ENCODE measurements around the gene ARHGAP22.

ARHGAP22 gene

DNA sequence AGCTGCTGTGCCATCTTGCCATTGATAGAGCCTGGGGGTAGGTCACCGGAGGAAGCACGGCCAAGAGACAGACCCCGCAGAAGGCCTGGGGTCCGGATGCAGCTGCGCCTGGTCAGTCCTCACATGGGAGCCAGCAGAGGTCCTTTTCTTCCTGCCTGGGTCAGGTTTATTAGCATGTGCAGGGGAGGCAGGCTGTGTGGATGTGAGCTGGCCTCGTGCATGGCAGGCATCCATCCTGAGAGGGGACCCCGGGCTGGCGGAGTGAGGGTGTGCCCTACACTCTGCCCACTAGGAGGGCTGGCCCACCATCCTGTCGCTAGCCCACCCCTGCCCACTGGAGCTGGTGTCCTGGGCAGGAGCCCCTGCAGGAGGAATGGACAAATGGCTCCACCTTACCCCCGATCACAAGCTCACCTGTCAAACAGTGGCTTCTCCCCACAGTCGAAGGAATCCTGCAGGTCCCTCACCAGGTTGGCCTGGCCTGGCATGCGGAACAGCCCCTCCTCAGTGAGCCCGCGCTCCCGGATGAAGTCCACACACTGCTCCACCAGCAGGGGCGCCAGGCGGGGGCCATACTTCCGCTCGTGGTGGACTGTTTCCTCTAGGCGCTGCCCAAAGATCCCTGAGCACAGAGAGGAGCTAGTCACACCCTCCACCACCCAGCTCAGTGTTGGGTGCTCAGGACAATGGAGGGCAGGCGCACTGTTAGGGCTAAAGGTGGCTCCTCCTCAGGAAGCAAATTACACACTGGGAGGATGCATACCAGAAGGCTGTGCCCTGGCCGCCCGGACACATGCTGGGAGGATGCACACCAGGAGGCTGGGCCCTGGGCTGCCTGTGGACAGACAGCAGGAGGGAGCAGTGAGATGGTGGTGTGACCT is 145.4 kb downstream of the ARHGAP22 start:
- no peak for DNase-seq

DNA sequence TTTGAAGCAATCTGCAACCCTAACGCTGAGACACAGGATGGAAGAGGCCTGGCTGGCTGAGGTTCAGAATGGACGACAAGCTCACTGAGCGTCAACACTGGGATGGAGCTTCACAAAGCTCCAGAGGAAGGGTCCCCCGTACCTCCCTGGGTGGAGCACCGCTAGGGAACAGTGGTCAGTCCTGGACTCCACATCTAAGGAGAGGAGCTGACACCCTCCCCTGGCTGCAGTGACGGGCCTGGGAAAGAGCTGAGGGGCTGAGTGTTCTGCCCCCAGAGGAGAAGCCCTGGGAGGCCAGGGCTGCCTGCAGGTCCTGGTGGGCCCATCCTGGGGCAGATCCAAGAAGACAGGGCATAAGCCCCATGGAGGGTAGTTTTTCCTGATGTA is 146.2 kb downstream of the ARHGAP22 start:
- no peak for DNase-seq

DNA sequence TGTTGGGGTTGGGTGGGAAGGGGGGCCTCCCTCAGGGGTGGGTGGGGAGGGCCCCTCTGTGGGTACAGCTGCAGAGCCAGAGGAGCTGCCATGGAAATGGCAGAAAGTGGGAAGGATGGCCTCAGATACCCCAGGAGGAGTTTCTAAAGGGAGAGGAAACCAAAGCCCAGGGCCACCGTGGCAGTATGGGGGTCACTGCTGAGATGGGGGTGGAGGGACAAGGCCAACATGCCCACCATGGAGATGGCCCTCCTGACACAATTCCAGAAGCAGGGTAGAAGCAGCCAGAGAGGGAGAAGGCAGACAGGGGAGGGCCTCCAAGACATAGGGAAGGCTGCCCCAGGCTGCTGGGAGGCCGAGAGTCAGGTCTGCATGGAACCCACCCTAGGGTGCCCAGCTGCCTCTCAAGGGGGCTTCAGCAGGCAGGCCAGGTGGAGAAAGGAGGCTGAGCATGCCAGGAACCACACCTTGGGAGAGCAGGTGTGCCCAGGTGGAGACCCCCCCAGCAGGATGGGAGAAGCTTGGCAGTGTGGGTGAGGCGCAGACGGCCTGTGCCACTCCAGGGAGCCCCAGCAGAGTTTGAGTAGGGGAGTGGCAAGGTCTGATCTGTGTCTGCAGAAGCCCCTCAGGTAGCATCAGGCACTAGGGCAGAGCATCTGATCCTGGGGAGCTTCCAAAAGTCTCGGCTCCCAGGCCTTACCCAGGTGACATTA is 146.8 kb downstream of the ARHGAP22 start:
- DNase-seq, result no peak

DNA sequence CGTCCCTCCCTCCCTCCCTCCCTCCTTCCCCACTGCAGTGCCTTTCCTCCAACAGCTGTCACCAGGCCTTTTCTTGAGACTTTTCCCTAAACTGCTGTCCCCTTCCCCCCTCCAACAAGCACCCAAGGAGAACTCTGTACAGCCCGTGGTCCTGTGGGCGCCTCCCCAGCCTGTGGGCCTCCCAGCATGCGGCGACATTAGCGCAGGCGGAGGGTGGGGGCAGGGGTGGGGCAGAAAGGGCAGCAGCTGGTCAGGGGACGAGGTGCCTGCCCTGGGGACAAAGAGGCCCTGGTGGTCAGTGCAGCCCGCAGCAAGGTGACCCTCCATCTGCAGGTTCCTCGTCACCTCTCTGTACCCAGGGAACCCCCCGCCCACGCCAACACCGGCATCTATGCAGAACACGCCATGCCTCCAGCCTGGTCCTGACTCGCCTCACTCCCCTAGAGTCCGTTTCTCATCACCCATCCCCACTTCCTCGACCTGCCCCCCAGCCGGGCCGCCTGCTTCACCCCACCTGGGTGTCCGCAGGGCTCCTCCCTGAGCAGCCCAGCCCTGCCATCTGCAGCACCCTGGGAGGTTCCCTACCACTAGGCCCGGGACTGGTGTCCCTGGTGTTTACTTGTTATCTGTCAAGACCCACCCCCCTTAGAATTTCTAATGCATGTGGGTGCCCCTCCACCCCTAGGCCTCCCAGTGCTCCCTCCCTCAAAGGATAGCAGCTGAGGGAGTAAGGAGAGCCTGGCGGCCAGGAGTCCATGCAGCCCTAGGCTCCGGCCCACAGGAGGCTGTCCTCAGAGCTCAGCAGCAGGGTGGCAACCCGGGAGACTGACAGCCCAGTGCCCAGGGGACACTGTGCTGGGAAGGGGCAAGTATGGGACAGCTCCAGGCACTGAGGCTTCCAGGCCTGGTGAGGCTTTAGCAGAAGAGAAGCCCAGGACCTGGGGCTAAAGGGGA is 147.8 kb downstream of the ARHGAP22 start:
- no peak for DNase-seq

DNA sequence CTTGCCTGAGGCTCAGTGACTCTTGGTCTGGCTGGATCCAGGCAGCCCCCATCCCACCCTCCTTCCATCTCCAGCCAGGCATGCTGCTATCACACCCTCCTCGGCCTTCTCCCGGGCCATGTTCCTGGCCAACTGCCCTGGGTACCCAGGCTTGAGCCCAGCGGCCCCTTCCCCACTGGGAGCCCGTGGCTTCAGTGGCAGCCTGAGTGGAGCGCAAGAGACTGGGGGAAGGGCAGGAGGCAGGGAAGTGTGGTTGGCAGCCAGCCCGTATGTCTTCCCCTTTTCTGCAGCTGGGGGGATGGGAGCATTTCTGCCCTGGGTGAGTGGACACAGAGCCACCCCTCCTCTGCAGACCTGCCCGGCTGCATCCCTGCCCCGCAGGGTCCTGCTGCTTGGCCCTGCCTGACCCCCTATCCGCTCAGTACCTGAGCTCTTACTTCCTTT is 148.5 kb downstream of the ARHGAP22 start:
- DNase-seq, result no peak

DNA sequence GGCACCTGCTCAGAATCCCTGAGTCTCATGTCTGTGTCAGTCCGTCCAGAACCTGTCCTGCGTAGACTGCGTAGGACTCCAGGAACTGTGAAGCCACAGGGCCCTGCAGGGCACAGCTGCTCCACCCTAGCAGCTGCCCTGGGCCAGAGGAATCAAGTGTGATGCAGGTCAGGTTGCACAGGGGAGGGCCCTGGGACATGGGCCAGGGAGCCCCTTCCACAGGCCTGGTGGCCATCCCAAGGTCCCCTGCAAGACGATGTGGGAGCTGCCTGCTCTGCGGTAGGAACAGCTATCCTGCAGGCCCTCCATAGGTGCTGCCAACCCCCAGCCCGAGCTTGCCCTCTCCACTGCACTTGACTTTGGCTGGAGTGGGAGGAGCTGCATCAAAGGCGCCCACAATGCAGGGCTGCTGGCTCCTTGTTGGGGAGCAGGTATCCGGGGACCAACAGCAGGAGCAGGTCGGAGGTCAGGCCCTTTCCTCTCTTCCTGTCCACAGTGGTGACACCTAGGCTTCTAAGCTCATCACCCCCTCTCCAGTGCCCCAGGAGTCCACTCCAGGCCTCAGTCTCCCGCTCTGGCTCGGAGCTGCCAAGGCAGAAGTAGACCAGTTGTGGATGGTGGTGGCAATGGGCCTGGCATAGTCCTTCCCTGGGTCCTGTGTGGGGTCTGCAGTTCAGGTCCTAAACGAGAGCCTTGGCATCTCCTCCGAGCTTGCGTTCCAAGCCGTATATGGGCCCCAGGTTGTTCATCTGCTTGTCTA is 149.3 kb downstream of the ARHGAP22 start:
- DNase-seq, result no peak

DNA sequence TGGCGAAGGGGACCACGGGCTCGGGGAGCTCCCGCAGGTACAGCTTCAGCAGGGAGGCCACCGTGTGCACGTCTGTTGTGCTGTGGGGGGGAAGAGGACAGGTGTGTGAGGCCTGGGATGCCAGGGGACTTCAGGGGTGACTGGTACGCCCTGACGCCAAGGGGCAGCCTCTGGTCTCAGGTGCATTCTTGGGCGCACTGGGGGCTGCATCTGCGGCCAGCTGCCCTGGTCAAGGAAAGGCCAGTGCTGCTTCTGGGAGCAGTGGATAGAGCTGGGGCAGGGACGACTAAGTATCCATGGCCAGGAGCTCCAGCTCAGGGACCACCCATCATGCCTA is 149.8 kb downstream of the ARHGAP22 start:
- DNase-seq, result no peak

DNA sequence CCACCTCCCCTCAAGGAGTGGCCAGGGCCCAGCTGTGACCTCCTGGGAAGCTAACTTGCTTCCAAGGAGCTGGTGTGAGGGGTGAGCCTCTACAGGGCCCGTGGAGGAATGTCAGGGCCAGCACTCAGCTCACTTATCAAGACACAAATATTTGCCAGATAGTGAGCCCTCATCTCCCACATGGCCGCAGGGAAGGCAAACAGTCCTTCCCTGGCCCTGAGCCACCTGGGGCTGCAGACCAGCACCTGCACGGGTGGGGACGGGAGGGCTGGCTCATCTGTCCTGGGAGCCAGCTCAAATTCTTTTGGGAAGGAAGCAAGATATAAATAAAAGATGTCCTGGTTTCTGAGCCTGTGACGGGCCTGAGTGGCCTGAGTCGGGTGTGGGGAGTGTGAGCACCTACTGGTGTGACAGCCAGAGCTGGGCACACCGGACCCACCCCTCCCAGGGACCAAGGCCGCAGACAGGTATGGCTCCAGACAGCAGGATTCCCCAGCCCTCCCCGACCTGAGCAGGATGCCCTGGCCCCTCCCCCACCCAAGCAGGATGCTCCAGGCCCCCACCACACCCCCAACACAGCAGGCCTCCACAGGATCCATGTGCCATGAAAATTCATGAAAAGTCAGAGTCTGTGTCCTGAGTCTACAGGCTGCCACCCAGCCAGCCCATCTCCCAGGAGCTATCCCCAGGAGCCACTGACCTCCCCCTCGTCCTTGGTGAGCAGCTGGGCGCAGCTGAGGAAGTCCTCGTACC is 150.4 kb downstream of the ARHGAP22 start:
- DNase-seq, result no peak

DNA sequence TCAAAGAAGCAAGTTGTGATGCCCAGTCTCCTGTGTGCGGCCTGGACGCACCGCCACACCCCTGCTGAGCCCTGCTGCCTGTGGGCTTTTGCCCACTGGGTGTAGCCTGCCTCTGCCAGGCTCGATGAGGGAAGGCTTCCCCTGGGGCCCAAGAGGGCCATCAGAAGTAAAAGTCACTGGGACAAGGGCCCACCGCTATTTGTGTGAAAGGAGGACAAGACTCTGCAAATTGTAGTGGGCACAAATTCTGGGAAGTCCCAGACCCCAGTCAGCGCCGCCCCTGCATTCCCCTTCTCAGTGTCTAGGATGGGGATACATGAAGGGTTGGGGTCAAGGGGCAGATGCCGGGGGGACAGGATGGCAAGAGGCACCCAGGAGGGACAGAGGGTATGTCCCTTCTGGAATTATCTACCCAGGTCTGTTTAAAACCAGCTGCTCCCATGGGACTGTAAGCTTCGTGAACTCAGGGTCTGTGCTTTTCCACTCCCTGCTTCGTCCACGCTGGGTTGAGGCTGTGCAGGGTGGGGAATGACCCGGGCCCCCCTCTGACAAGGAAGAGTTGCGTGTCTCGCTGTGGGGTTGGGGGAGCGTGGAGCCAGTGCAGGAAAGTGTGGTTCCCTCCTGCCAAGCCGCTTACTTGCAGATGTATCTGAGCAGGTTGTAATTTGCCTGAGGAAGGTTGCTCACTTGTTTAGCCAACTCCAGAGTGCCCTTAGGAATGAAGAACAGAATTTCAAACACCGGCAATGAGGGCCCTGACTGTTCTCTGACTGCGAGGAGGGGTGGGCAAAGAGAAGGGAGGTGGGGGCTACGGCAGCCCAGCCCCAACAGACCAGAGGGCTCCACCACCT is 151.2 kb downstream of the ARHGAP22 start:
- no peak for DNase-seq

DNA sequence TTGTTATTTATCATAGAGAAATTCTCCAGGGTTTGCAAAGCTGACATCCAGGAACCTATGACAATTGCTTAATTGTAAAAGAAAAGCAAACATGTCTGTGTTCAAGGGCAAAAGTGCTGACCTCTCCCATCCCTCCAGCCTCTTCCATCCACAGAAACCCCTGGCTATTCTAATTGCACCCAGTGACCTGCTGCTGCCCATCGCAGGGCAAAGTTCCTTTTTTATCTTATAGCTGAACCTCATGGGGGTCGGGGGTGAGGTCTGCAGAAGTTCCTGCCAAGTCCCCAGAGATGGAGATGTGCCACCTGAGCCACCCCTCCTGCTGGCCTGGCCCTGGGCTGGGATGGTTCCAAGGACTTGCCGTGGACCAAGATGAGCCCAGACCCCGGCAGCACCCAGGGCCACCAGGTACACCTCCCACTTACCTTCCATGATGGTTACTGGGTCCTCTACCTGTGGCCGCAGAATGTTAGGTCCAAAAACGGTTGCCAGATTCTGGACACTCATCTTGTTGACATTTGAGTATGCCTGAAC is 151.9 kb downstream of the ARHGAP22 start:
- no peak for DNase-seq

DNA sequence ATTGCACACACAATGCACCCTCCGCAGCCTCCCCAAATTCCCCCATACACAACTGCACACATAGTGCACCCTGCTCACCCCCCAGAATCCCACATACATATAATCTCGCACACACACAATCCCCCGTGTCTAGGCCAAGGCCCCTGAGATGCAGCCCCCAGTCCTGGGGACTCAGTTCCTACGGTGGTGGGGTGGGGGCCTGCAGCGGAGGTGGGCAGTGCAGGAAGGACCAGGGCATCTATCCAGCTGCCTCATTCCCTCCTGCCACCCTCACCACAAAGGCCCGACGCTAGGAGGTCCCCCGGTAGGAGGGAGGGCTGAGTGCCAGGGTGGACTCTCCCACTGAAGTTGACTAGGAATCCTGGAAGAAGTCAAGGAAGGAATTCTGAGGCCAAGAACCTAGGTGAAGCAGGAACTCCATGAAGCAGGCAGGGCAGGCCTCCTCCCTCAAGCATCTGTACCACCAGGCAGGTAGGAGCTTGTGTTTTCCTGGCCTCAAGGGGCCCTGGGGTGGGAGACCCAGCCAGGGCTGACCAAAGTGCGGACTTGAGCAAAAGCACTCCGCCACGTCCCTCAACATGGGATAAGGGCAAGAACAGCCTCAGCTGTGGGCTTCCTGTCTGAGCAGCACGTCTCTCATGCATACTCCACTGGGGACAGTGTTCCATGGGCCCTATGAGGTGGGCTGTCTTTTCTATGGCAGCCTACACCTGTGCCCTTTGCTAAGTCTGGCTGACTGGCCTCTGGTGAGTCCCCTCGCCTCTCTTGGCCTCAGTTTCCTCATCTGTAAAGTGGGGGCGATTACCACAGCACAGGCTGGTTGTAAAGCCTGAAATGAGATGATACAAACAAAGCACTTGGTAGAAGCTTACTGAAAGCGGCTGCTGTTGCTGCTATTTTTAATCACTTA is 152.6 kb downstream of the ARHGAP22 start:
- no peak for DNase-seq

DNA sequence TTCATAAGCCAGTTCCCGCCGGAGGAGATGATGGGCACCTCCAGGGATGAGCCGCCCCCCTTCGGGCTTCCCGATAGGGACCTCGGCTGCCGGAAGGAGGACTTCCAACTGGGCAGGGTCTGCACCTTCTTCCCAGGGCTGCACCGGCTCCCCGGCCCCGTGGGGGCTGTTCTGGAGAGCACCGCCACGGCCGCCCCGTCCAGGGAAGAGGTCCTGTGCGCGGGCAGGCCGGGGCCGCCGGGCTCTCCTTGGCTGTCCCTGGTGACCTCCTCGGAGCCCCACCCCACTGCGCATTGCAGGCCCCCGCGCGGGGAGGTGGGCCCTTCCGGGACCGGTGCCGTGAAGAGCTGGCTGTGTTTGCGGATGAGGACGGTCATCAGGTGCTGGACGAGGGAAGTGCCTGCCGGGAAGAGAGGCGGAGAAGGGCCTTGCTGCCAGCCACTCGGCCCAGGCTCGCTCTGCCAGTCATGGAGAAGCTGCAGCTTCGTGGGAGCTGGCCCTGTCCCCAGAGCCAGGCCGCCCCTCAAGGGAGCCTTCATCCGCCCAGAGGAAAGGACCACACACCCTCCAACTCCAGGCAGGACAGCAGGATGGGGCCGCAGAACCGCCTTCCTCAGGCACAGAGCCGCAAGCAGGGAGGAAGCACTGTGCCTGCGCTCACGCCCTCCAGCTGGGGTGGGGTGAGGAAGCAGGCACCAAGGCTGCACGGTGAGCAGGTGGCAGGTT is 154.0 kb downstream of the ARHGAP22 start:
- DNase-seq, result no peak

DNA sequence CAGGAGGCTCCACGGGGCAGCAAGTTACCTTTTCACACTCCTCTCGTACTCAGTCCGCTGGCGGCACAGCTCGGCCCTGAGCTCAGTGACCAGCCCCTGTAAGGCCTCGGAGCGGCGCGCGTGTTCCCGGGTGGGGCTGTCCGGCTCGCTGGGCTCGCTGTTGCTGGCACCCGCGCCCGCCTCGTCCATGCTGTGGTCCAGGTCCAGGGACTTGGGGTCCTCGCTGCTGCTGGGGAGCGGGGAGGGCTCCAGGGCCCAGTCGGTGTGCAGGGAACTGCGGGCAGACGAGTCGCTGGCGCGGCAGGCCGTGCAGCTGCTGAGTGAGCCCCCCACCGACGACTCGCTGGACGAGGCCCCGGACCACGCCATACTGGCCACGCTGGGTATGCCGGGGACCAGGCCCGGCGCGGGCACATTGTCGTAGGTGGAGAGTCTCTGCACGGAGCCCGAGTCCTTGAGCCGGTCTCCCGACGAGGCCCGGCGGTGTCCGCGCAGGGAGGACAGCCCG is 154.6 kb downstream of the ARHGAP22 start:
- no peak for DNase-seq

DNA sequence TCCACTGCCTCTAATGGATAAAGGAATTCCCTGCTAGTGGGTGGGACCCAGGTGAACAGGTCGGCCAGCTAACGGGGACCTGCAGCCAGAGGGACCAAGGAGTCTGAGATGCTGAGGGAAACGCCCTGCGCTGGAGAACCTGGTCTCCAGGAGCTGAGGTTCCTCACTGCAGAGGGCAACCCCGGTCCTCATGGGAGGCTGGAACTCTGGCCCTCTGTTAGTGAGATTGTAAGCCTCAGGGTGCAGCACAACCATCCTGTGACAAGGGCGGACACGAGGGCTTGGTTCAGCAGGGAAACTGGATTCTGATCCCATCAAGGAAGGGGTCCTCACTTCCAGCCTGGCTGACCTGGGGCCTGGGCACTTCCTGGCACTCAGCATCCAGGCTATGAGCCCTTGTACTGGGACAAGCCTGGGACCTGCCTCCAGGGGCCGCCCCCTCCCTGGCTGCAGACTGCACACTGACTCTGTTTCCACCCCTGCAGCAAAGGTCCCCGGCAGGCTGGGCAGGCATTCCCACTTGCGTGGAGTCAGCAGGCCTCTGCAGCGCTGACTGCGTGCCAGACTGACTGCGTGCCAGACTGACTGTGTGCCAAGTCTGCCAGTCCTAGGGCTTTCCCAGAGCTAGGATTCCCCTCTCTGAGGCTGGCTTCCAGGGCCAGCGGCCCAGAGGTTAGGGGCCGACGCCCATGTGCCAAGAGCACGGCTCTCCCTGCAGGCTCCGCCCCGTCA is 155.2 kb downstream of the ARHGAP22 start:
- DNase-seq, result no peak

DNA sequence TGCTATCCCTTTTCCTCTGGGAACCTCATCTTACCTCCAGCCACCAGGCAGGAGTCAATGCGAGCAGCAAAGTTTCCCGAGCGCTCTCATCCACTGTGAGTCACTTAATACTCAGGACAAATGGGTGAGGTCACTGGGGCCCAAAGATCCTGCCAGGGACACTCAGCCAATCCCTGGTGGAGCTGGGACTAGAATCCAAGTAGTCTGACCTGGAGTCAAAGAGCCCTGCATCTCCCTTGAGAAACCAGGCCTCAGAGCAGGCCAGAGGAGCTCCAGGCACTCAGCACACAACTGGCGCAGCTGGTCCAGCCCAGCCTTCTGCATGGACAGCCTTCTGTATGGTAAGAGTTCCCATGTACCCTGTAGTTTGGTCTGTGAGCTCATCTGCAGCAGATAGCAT is 156.1 kb downstream of the ARHGAP22 start:
- no peak for DNase-seq

DNA sequence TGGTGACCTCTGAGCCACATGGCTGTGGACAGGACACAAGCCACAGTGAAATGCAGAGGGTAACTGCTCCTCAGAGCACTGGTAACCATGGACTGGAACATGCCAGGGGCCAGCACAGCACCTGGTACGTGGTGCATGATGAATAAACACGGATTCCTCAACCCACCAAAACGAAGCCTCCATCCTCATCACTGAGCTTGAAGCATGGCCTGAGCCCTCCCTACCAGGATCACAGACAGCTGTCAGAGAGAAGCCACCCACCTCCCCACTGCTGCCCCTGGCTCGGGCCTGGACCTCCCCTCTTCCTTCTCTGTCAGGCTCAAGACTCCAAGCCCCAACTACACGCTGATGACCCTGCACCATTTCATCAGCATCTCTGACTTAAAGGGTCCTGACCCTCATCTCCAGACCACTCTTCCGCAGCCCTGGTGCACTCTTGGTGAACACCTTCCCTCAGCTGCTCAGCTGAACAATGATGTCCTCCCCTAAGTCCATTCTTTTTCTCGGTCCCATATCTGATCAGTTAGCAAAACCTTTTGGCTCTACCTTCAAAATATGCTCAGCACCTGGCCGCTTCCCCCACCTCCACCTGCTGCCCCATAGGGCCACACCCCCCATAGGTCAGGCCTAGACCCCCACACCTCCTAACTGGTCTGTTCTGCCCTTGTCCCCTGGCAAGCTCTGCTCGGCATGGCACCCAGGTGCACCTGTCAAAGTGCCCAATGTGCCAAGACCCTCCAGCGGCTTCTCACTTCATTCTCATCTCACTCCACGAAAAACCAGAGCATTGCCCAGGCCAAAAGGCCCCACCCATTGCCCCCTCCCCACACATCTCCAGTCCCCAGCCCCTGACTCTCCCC is 157.3 kb downstream of the ARHGAP22 start:
- no peak for DNase-seq

DNA sequence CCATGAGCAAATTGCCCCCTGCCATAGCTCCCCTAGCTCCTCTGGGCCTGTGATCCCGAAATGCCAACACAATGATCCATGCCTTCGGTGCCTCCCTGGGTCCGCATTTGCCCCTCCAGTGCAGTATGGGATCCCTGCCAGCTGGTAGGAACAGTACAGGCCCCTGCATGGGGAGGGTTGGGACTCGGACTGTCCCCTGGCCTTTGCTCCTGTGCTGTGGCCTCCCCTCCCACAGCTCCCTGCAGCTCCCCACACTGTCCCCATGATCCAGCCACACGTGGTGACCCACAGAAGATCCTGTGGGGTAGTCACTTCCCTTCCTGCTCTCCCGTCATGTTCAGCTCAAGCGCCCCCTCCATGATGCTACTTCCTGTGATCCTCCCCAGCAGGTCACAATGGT is 158.1 kb downstream of the ARHGAP22 start:
- no peak for DNase-seq

All from activated CD4-positive, alpha-beta T cell treated with anti-CD3 and anti-CD28 coated beads for 4 hours (primary cell).